ENCODE data around the gene PRMT7. TPM values are rescaled to one million over a fixed set of nuclear protein-coding genes. Genes with fewer than 3 reads are reported as not detected.

PRMT7 gene
- total RNA-seq, 4 donors from 2014 or later, result 11.5 to 34.9 (median 27.4) TPM

- Histone ChIP-seq H3K4me1 (no peaks in the 10 kb centered on the region), H3K36me3 (no peaks in the 10 kb centered on the region), H3K4me3 (no peak overlapping the region), H3K27ac (no peak overlapping the region), H3K9me3 (no peaks in the 10 kb centered on the region), H3K27me3 (peaks cover 13% of the 10 kb centered on the region)
- 73 to 100% methylated on average over 1 to 2 of the region's 3 CpGs for WGBS, 2 donors (ENCODE audit: low coverage in 1 of 2)
- ATAC-seq, result no peak
- TF ChIP-seq POLR2AphosphoS5 (IDR thresholded peaks at IDR 0.05) (no peak), CTCF (IDR thresholded peaks at IDR 0.05) (no peak), EP300 (IDR thresholded peaks at IDR 0.05) (no peak), POLR2A (IDR thresholded peaks at IDR 0.05) (no peak)
Observed at GRCh38 chr16:68393333-68393732, 82.5 kb downstream of the PRMT7 start.

GRCh38 chr16:68395167-68395786, 84.5 kb downstream of the PRMT7 start:
- Histone ChIP-seq H3K4me1 (no peaks in the 10 kb centered on the region), H3K27ac (no peak overlapping the region), H3K4me3 (no peak overlapping the region), H3K36me3 (no peaks in the 10 kb centered on the region), H3K9me3 (no peaks in the 10 kb centered on the region), H3K27me3 (peaks cover 13% of the 10 kb centered on the region)
- WGBS, 2 donors (ENCODE audit: low coverage in 1 of 2), result 77% methylated on average over 6 to 7 of the region's 8 CpGs
- no peak for ATAC-seq
- TF ChIP-seq EP300 (IDR thresholded peaks at IDR 0.05), result no peak
- TF ChIP-seq POLR2AphosphoS5 (IDR thresholded peaks at IDR 0.05), result no peak
- no peak for TF ChIP-seq POLR2A (IDR thresholded peaks at IDR 0.05)
- TF ChIP-seq CTCF (IDR thresholded peaks at IDR 0.05), result no peak

GRCh38 chr16:68395815-68396214, 85.0 kb downstream of the PRMT7 start:
- Histone ChIP-seq H3K36me3 (no peaks in the 10 kb centered on the region), H3K4me3 (no peak overlapping the region), H3K27ac (no peak overlapping the region), H3K4me1 (no peaks in the 10 kb centered on the region), H3K27me3 (peaks cover 13% of the 10 kb centered on the region), H3K9me3 (no peaks in the 10 kb centered on the region)
- WGBS, 2 donors (ENCODE audit: low coverage in 1 of 2), result 80 to 93% methylated on average over 1 to 4 of the region's 4 CpGs
- no peak for TF ChIP-seq POLR2A (IDR thresholded peaks at IDR 0.05)
- TF ChIP-seq EP300 (IDR thresholded peaks at IDR 0.05), result no peak
- TF ChIP-seq CTCF (IDR thresholded peaks at IDR 0.05), result no peak
- no peak for TF ChIP-seq POLR2AphosphoS5 (IDR thresholded peaks at IDR 0.05)
- ATAC-seq, result no peak

- Histone ChIP-seq H3K9me3 (no peaks in the 10 kb centered on the region), H3K36me3 (no peaks in the 10 kb centered on the region), H3K4me3 (no peak overlapping the region), H3K4me1 (no peaks in the 10 kb centered on the region), H3K27ac (no peak overlapping the region), H3K27me3 (peaks cover 13% of the 10 kb centered on the region)
- no peak for ATAC-seq
- 15 to 62% methylated on average over 2 to 5 of the region's 6 CpGs for whole genome bisulfite sequencing, 2 donors (ENCODE audit: low coverage in 1 of 2)
- no peak for TF ChIP-seq EP300 (IDR thresholded peaks at IDR 0.05)
- peak in 2 of 4 experiments; percentile 23 to 50 for TF ChIP-seq CTCF (IDR thresholded peaks at IDR 0.05)
Observed at GRCh38 chr16:68396481-68396880, 85.7 kb downstream of the PRMT7 start.

GRCh38 chr16:68397710-68398201, 86.9 kb downstream of the PRMT7 start:
- ATAC-seq, result no peak
- H3K27me3 ChIP-seq, result peaks cover 13% of the 10 kb centered on the region
- H3K27ac ChIP-seq, result no peak overlapping the region
- 33 to 61% methylated on average over 1 to 3 of the region's 6 CpGs for WGBS, 2 donors (ENCODE audit: low coverage in 1 of 2)
- no peaks in the 10 kb centered on the region for H3K36me3 ChIP-seq
- TF ChIP-seq EP300 (IDR thresholded peaks at IDR 0.05) (no peak), POLR2AphosphoS5 (IDR thresholded peaks at IDR 0.05) (no peak), POLR2A (IDR thresholded peaks at IDR 0.05) (no peak), CTCF (IDR thresholded peaks at IDR 0.05) (no peak)
- no peaks in the 10 kb centered on the region for H3K9me3 ChIP-seq
- H3K4me1 ChIP-seq, result no peaks in the 10 kb centered on the region
- H3K4me3 ChIP-seq, result no peak overlapping the region

Data from gastroesophageal sphincter (tissue), 4 donors.